D721Med (cell line): ENCODE results near the gene HDDC3.

ENCODE experiments used
- DNase-seq: peaks from one replicate; pipeline ENCODE4 v3.0.0; 2011; ENCODE audit warnings: low spot score; ENCODE audit not compliant: insufficient read length
- FAIRE-seq: peaks from 2 replicates; lab custom pipeline; 2011; peaks lifted over from hg19 to GRCh38; lab: Jason Lieb, UNC
- TF ChIP-seq, protein P1 (sequence below): IDR thresholded peaks from 2 replicates; pipeline ENCODE4 v1.5.1; 2012; ENCODE audit warnings: mild to moderate bottlenecking, control low read depth; ENCODE audit not compliant: insufficient read depth; ENCODE audit errors: missing control alignments

The HDDC3 gene

DNA sequence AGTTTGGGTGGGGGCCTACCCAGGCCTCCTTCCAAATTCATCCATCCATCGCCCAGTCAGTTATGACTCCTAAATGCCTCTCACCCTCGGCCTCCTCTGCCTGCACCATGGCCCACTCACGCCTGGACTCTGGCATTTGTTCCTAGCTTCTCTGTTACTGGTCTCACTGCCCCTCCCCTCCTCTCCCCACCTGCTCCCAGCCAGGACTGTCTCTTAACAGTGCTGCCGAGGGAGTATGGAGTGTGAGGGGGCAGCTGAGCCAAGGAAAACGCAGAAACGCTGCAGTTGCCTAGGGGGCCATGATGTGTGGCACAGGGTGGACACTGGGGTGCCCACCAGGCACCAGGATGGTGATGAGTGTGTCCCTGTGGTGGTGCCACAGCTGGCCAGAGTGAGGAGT lies 25.4 kb upstream of the HDDC3 start:
- no peak for FAIRE-seq
- DNase-seq: no peak
- TF ChIP-seq, protein P1, sequence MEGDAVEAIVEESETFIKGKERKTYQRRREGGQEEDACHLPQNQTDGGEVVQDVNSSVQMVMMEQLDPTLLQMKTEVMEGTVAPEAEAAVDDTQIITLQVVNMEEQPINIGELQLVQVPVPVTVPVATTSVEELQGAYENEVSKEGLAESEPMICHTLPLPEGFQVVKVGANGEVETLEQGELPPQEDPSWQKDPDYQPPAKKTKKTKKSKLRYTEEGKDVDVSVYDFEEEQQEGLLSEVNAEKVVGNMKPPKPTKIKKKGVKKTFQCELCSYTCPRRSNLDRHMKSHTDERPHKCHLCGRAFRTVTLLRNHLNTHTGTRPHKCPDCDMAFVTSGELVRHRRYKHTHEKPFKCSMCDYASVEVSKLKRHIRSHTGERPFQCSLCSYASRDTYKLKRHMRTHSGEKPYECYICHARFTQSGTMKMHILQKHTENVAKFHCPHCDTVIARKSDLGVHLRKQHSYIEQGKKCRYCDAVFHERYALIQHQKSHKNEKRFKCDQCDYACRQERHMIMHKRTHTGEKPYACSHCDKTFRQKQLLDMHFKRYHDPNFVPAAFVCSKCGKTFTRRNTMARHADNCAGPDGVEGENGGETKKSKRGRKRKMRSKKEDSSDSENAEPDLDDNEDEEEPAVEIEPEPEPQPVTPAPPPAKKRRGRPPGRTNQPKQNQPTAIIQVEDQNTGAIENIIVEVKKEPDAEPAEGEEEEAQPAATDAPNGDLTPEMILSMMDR: no peak

DNA sequence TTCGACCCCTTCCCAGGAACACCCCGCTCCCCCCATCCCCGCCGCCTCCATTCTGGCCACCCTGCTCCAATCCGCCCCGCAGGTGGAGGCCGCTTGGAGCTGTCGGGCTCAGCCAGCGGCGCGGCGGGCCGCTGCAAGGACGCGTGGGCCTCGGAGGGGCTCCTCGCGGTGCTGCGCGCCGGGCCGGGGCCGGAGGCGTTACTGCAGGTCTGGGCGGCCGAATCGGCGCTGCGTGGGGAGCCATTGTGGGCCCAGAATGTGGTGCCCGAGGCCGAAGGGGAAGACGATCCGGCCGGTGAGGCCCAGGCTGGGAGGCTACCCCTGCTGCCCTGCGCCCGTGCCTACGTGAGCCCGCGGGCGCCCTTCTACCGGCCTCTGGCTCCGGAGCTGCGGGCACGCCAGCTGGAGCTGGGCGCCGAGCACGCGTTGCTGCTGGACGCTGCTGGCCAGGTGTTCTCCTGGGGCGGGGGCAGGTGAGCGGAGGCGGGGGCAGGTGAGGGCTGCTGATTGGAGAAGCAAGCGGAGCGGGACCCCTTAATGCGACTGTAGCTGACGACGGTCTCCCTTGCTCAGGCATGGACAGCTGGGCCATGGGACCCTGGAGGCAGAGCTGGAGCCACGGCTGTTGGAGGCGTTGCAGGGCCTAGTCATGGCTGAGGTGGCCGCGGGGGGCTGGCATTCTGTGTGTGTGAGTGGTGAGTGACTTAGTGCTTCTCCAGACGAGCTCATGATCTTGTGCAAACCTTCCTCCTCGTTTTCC lies 24.9 kb upstream of the HDDC3 start:
- TF ChIP-seq, protein P1: no peak
- no peak for FAIRE-seq
- DNase-seq: no peak

DNA sequence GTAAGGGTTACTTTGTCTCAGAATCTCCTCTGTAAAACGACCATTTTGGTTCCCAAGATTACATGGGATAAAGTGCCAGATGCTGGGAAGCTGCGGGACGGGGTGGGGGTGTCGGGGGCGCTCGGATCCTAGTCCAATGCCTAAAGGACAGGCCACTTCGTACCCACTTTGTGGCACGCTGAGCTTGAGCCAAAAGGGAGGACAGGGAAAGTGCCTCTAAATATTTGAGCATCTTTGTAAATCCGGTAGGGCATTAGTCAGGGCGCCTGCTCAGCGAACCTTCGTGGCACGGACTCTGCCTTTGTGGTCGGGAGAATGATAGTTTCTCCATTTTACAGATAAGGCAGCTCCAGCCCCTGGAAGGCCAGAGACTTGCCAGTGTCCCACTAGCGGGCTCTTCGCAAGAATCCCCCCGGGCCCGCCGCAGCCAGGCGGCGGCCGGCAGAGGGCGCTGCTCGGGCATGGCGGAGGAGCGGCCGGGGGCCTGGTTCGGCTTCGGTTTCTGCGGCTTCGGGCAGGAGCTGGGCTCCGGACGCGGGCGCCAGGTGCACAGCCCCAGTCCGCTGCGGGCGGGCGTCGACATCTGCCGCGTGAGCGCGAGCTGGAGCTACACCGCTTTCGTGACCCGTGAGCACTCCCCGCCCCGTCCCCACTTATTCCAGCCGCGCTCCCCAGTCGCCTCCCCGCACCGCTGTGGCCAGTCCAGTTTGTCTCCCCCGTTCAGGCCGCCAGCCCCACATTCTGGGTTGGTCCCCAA lies 24.1 kb upstream of the HDDC3 start:
- FAIRE-seq: no peak
- DNase-seq: peak; percentile 83
- TF ChIP-seq, protein P1: peak; percentile 66

DNA sequence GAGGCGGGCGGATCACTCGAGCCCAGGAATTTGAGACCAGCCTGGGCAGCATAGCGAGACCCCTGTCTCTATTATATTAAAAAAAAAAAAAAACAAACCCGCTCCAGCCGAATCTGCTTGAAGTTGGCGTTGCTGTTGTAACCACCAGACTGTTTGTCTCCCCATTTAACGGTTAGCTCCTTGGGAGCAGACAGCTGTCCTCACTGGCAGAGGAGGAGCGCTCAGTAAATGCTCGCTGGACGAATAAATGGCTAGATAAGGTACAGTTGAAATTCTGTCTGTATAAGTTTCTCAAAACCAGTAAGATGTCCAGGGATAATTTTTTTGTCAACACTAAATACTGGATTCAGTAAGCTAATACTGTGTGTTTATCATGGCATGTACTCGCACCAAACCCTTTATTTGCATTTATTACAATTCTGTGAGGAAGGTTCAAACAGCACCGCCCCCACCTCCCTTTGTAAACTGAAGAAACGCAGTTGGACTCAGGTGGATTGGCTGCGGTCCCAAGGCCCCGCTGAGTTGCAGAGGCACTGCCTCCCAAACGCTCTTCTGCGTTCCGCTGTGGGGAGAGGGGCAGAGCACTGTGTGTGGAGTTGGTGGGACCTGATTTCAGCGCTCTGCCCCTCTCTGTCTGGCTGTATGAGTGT lies 23.4 kb upstream of the HDDC3 start:
- no peak for FAIRE-seq
- DNase-seq: no peak
- TF ChIP-seq, protein P1: no peak

DNA sequence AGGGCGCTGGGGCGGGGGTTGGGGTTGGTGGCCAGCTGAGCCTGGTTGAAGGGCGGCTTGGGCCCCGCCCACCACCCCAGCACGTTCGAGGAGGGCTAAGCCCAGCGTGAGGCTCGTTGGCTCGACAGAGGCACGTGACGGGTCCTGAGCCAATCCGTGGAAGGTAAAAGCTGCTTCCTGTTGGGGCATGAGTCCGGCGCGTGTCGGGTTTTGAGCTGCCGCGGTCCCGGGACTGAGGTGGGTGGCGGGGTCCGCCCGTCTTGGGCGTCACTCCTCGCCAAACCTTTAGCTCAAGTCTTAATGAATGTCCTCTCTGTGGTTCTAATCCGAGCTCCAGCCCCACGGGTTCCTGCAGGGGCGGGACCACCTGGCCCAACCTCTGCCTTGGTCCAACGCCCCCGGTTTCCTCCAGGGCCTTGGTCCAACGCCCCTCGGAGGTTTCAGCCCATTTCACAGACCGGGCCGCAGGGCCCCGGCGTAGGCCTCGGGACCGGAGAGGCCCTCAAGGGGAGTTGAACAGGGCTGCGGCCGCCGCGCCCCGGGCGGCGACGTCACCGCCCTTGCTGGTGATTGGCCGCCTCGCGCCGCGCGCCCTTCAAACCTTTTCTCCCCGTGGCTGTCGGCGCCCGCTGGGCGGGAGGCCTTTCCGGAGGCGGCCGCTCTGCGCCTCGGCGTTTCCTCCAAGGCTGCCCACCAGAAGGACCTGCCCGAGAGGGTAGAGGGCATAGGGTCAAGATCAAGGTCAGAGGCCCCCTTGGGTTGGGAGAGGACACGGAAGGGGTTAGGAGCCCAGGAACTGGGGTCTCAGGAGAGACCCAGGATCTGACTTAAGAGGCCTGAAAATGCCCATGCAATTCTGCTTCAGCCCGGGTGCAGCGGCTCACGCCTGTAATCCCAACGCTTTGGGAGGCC lies 22.6 kb upstream of the HDDC3 start, which contains the start of gene RCCD1:
RCCD1 (plus strand) TSS at position 173 of the 912 bp plus-strand sequence. CDS start 1,851 bp downstream, outside the sequence.
- no peak for FAIRE-seq
- peak; percentile 100 for DNase-seq
- TF ChIP-seq, protein P1: no peak

DNA sequence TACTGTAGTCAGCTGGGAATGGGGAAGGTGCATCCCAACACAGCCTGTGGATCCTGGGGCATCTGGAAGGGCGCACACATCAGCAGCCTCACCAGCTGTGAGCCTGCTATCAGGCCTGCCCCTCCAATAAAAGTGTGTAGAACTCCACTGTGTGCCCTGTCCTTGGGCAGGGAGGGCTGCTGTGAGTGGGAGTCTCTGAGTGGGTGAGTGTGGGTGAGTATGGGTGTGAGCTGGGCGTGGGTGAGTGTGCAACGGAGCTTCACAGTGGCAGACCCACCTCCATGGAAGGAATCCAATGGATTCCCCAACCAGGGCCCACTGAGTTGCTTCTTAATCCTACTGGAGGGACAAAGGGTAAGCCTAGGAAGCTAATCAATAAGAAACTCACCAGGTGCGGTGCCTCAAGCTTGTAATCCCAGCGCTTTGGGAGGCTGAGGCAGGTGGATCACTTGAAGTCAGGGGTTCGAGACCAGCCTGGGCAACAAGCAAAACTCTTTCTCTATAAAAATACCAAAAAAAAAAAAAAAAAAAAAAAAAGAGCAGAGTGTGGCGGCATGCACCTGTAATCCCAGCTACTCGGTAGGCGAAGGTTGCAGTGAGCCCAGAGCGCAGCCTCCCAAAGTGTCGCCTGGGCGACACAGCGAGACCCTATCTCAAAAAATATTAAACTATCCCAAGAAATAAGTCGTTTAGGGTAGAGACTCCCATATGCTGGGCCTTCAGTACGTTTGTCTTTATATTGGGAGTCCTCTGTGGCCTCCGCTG lies 21.8 kb upstream of the HDDC3 start:
- TF ChIP-seq, protein P1: no peak
- FAIRE-seq: no peak
- no peak for DNase-seq
